Astrocyte (in vitro differentiated cells and primary cell): ENCODE data around the gene GDI2. TPM values are rescaled to one million over a fixed set of nuclear protein-coding genes. Genes with fewer than 3 reads are reported as not detected.

Experiments used
- DNase-seq: peaks from one replicate; pipeline ENCODE4 v3.0.0-alpha.2; 2010; ENCODE audit warnings: low read depth
- FAIRE-seq: peaks from 2 replicates; lab custom pipeline; 2011; peaks lifted over from hg19 to GRCh38; lab: Jason Lieb, UNC
- H2AFZ ChIP-seq: 2 replicates; pipeline ENCODE4 v1.6.0; 2012; ENCODE audit warnings: low read depth, low read length, inconsistent platforms
- H3K27ac ChIP-seq: 2 replicates; pipeline ENCODE4 v1.5.1; 2011; ENCODE audit warnings: low read depth, low read length, inconsistent platforms
- H3K27me3 ChIP-seq: 2 replicates; pipeline ENCODE4 v1.6.0; 2011; ENCODE audit warnings: low read length, inconsistent platforms; ENCODE audit not compliant: insufficient read depth
- H3K36me3 ChIP-seq: 2 replicates; pipeline ENCODE4 v1.5.1; 2011; ENCODE audit warnings: low read length, inconsistent platforms; ENCODE audit not compliant: insufficient read depth
- H3K4me1 ChIP-seq: 2 replicates; pipeline ENCODE4 v1.5.1; 2011; ENCODE audit warnings: low read length, inconsistent platforms; ENCODE audit not compliant: insufficient read depth
- H3K4me2 ChIP-seq: 2 replicates; pipeline ENCODE4 v1.6.0; 2012; ENCODE audit warnings: low read length, inconsistent platforms
- H3K4me3 ChIP-seq: 2 replicates; pipeline ENCODE4 v1.5.1; 2011; ENCODE audit warnings: low read depth, mild to moderate bottlenecking, low read length, inconsistent platforms; ENCODE audit not compliant: insufficient read depth
- H3K79me2 ChIP-seq: 2 replicates; pipeline ENCODE4 v1.6.0; 2012; ENCODE audit warnings: mild to moderate bottlenecking, low read length, inconsistent platforms; ENCODE audit not compliant: insufficient read depth
- H3K9ac ChIP-seq: 2 replicates; pipeline ENCODE4 v1.6.0; 2012; ENCODE audit warnings: mild to moderate bottlenecking, low read length, inconsistent platforms
- H3K9me3 ChIP-seq: 2 replicates; pipeline ENCODE4 v1.5.1; 2012; ENCODE audit warnings: low read depth, mild to moderate bottlenecking, low read length, inconsistent platforms; ENCODE audit not compliant: insufficient read depth
- H4K20me1 ChIP-seq: 2 replicates; pipeline ENCODE4 v1.6.0; 2012; ENCODE audit warnings: low read length, inconsistent platforms; ENCODE audit not compliant: insufficient read depth
- H3K27ac Mint-ChIP-seq: one replicate; pipeline ENCODE4 v1.8.0; 2021; ENCODE audit warnings: mild to moderate bottlenecking, mixed read lengths; ENCODE audit not compliant: unreplicated experiment
- H3K27me3 Mint-ChIP-seq: one replicate; pipeline ENCODE4 v1.8.0; 2021; ENCODE audit warnings: low read depth, mixed read lengths; ENCODE audit not compliant: unreplicated experiment
- H3K36me3 Mint-ChIP-seq: one replicate; pipeline ENCODE4 v1.8.0; 2021; ENCODE audit warnings: low read depth, mixed read lengths; ENCODE audit not compliant: unreplicated experiment
- H3K4me1 Mint-ChIP-seq: one replicate; pipeline ENCODE4 v1.8.0; 2021; ENCODE audit warnings: low read depth, mixed read lengths; ENCODE audit not compliant: unreplicated experiment
- H3K4me3 Mint-ChIP-seq: one replicate; pipeline ENCODE4 v1.8.0; 2021; ENCODE audit warnings: mild to moderate bottlenecking, moderate library complexity, mixed read lengths; ENCODE audit not compliant: unreplicated experiment
- H3K9me3 Mint-ChIP-seq: one replicate; pipeline ENCODE4 v1.8.0; 2021; ENCODE audit warnings: mild to moderate bottlenecking, mixed read lengths; ENCODE audit not compliant: unreplicated experiment
- CTCF ChIP-seq: IDR thresholded peaks from 2 replicates; pipeline ENCODE4 v1.5.1; 2011; ENCODE audit warnings: low read depth, mild to moderate bottlenecking, inconsistent platforms, low read length, moderate library complexity; ENCODE audit not compliant: insufficient read depth
- EZH2 ChIP-seq: IDR thresholded peaks from 2 replicates; pipeline ENCODE4 v1.6.1; 2012; ENCODE audit warnings: mild to moderate bottlenecking, low read length, inconsistent platforms; ENCODE audit not compliant: insufficient read depth
- total RNA-seq: library from RNA; stranded (reverse); gene quantifications from 2 replicates; pipeline ENCODE4 v1.2.1, GENCODE V29; 2021

The GDI2 gene
- total RNA-seq, 1 donor from 2014 or later = 280 TPM

GRCh38 chr10:5800782-5801181 lies 12.5 kb downstream of the GDI2 start:
- no peak overlapping the region for H3K27ac ChIP-seq
- no peak overlapping the region for H3K27ac Mint-ChIP-seq
- H3K4me2 ChIP-seq = no peak overlapping the region
- H3K4me1 Mint-ChIP-seq = peaks cover 5% of the 10 kb centered on the region
- DNase-seq (no peak), FAIRE-seq (no peak)
- H3K4me3 ChIP-seq = no peak overlapping the region
- no peak overlapping the region for H2AFZ ChIP-seq
- peaks cover 6% of the 10 kb centered on the region for H3K36me3 Mint-ChIP-seq
- TF ChIP-seq CTCF (no peak), EZH2 (no peak)
- H3K4me1 ChIP-seq = no peaks in the 10 kb centered on the region
- no peaks in the 10 kb centered on the region for H3K27me3 Mint-ChIP-seq
- H3K9me3 ChIP-seq = no peaks in the 10 kb centered on the region
- H3K36me3 ChIP-seq = peaks cover 32% of the 10 kb centered on the region
- no peak overlapping the region for H3K4me3 Mint-ChIP-seq
- no peaks in the 10 kb centered on the region for H3K27me3 ChIP-seq
- peaks cover 99% of the 10 kb centered on the region for H3K79me2 ChIP-seq
- H3K9ac ChIP-seq = no peak overlapping the region
- H3K9me3 Mint-ChIP-seq = no peaks in the 10 kb centered on the region
- H4K20me1 ChIP-seq = peaks cover 78% of the 10 kb centered on the region

- H3K27me3 Mint-ChIP-seq = no peaks in the 10 kb centered on the region
- no peak overlapping the region for H3K4me3 Mint-ChIP-seq
- Histone ChIP-seq H3K4me2 (no peak overlapping the region), H3K9me3 (no peaks in the 10 kb centered on the region), H2AFZ (no peak overlapping the region), H3K9ac (no peak overlapping the region), H3K4me3 (no peak overlapping the region), H4K20me1 (peaks cover 63% of the 10 kb centered on the region), H3K4me1 (no peaks in the 10 kb centered on the region), H3K79me2 (peaks cover 94% of the 10 kb centered on the region), H3K27ac (no peak overlapping the region), H3K27me3 (no peaks in the 10 kb centered on the region), H3K36me3 (peaks cover 71% of the 10 kb centered on the region)
- no peaks in the 10 kb centered on the region for H3K4me1 Mint-ChIP-seq
- TF ChIP-seq EZH2 = no peak
- TF ChIP-seq CTCF = no peak
- DNase-seq (no peak), FAIRE-seq (no peak)
- H3K9me3 Mint-ChIP-seq = no peaks in the 10 kb centered on the region
- H3K36me3 Mint-ChIP-seq = peaks cover 12% of the 10 kb centered on the region
- no peak overlapping the region for H3K27ac Mint-ChIP-seq
These were observed 19.0 kb downstream of the GDI2 start for GRCh38 chr10:5794236-5794635.

GRCh38 chr10:5789626-5790025 lies 23.6 kb downstream of the GDI2 start:
- no peaks in the 10 kb centered on the region for H3K9me3 Mint-ChIP-seq
- H3K36me3 Mint-ChIP-seq = peaks cover 15% of the 10 kb centered on the region
- H3K27me3 ChIP-seq = no peaks in the 10 kb centered on the region
- DNase-seq (no peak), FAIRE-seq (no peak)
- no peaks in the 10 kb centered on the region for H3K27me3 Mint-ChIP-seq
- no peak overlapping the region for H3K4me3 Mint-ChIP-seq
- TF ChIP-seq CTCF = no peak
- TF ChIP-seq EZH2 = no peak
- H3K4me1 Mint-ChIP-seq = no peaks in the 10 kb centered on the region
- H3K27ac ChIP-seq = no peak overlapping the region
- no peak overlapping the region for H3K9ac ChIP-seq
- H3K4me3 ChIP-seq = no peak overlapping the region
- peaks cover 81% of the 10 kb centered on the region for H4K20me1 ChIP-seq
- H3K27ac Mint-ChIP-seq = no peak overlapping the region
- H3K9me3 ChIP-seq = no peaks in the 10 kb centered on the region
- peaks cover 93% of the 10 kb centered on the region for H3K79me2 ChIP-seq
- H3K4me1 ChIP-seq = no peaks in the 10 kb centered on the region
- peaks cover 69% of the 10 kb centered on the region for H3K36me3 ChIP-seq
- H3K4me2 ChIP-seq = no peak overlapping the region
- no peak overlapping the region for H2AFZ ChIP-seq
